NCI-H1048 (cell line): Measurements from ENCODE around the gene CACNG5.

Experiments
- DNase-seq: peaks from one replicate; lab custom pipeline; 2025; lab: John Stamatoyannopoulos, UW

The CACNG5 gene

DNA sequence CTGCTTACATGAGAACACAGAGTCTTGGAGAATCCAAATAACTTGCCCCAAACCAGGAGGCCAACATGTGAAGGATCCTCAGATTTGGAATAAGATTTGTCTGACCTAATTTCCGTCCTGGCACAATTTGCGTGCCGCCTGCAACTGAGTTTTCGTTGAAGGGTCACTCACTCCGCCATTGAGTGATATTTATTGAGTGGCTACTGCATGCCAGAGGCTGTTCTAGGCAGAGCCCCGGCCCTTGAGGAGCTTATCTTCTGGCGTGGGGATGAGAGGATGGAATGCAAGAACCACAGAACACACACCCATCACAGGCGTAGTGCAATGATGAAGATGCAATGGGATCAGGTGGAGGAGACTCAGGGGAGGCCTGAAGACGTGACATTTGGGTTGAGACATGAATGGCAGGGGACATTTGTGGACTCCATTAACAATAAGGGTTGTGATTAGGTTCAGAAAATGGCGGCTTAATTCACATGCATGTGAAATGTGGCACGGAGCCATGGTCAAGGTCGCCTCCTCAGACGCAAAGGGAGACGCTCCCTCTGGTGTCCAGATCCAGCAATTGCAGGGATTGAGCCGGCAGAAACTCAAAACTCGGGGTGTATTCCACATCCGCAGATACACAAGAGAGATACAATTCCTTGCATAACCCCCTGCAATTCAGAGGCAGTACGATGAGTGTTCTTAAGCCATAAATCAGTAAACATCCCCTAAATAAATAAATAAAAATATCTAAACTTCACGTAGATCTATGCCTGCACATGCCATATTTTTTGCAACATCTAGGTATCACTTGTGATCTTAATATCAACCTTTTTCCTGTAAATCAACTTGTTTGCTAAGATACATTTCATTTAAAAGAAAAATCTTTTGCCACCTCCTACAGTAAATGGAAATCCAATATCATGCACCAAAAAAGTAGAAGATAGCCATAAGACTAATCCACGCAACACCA is 71.7 kb downstream of the CACNG5 start:
- peak; percentile 74 for DNase-seq

DNA sequence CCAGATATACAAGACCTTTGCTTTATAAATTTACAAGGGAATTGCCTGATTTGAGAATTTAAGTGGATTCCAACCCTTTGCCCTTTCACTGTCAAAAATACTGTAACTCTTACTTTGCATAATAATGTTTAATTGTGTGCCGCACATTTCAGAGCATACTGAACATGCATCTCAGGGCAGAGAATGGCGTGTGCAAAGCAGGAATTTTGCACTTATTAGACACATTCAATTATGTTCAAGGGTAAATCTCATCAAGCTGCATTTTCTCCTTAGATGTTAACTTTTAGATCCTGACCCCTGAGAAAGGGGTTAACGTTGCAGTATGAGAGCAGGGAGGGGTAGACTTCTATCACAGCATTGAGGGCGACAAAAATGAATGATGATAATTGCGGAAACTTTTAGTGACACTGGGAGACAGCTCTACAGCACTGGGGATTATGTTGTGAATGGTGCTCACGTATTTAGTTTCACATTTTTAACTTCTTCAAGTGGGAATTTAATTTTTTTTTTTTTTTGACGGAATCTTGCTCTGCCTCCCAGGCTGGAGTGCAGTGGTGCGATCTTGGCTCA is 75.0 kb downstream of the CACNG5 start:
- DNase-seq, result no peak

DNA sequence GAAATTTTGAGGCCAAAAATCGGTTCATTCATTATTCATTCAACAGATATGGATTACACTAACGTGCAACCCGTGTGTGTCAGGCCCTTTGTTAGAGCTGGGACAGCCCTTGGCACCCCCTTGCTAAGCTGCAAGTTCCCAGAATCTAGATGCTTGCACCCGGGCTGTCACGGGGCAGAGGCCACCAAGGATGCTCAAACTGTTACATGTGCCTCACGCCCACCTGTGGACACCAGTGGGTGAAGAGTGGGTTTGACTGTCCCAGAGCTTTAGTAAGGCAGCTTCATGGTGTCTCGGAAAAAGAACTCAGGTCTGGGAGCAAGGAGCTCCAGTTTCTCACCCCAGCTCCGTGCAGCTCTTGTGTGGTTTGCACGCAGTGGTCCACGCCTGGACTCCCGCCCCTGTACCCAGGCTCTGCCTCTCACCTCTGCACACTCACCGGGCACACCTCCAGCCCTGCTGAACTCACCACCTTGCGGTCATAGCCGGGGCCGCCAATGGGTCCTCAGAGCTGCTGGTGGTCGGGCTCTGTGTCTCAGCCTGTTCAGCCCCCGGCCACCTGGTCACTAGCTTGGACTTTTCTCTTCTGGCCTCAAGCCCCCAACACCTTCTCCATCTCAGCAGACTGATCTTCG is 75.9 kb downstream of the CACNG5 start:
- no peak for DNase-seq

DNA sequence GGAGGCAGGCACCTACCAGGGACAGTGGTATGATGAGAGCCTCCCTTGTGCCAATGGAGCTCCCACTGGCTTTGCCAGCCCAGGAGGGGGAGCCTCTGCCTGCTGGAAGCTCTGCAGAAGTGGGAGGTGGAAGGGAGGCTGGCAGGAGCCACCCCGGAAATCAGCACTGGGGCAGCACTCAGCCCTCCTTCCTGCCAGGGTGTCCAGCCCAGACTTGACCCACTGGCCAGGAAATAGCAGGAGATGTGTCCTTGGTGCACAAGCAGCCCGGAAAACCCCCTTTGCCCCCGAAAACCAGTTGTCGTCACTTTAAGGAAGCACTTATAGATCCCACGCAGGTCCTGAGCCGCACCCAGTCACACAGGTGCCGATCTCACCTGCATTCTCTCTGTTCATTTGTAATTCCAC is 80.3 kb downstream of the CACNG5 start:
- DNase-seq, result no peak

DNA sequence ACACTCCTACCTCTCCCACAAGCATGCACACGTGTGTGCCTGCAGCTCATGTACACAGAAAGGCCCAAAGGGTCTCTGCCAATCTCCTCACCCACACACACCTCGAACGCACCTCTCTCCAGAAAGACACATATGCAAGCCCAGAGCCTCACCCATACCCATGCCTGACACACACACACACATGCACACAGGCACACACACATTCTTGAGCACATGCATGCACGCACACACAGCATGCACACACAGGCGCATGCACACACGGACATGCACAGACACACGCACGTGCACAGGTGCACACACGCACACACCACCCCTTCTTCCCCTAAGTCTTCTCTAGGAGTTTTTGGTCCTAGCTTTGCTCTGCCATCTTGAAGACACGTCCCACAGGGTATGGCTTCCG is 80.9 kb downstream of the CACNG5 start:
- DNase-seq, result no peak

DNA sequence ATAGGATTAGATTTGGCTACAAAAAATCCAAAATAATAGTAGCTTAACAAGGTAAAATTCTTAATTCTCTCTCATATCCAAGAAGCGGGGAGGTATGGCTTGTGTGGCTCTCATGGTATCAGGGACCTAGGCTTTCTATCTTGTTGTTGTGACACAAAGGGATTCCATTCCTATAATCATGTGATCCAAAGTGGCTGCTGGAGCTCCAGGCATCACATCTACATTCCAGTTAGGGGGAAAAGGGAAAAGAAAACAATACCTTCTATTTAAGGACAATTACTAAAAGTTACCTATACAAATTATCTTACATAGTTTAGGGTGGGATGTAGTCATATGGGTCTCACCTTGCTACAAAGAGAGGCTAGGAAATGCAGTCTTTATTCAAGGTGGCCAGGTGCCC is 82.0 kb downstream of the CACNG5 start:
- DNase-seq, result no peak

DNA sequence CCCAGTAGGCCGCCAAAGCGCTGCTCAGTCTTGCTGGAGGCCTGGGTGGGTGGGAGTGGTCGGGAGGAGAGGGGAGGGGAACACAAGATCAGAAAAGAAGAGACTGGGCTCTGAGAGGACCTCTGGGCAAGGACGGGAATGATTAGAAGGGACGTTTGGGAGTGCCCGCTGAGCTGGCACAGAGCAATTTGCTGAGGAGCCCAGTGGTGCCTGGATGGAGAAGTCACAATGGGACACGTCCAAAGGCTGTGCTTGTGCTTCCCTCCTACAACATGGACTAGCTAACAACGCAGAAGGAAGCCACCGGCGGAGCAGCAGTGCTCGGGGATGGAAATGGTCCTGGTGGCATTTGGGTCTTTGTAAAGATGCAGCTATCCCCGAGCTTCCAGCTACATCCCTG is 84.0 kb downstream of the CACNG5 start:
- DNase-seq, result no peak

DNA sequence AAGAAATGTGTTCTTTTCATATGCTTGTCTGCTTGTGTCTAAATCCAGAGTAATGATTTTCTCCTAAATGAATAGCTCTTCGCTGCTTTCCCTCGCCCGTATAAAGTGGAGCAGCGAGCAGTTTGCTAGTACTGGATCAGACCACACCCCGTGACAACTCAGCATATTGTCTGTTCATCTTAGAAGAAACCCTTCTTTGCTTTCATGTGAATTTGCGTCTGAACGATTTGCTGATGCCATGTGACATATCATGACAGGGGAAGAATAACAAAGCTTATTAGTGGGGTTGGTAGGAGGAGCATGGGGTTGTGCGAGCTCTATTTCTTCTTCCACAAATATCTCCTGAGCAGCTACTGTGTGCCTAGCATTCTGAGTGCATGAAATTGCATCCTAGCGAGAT is 85.5 kb downstream of the CACNG5 start:
- no peak for DNase-seq

DNA sequence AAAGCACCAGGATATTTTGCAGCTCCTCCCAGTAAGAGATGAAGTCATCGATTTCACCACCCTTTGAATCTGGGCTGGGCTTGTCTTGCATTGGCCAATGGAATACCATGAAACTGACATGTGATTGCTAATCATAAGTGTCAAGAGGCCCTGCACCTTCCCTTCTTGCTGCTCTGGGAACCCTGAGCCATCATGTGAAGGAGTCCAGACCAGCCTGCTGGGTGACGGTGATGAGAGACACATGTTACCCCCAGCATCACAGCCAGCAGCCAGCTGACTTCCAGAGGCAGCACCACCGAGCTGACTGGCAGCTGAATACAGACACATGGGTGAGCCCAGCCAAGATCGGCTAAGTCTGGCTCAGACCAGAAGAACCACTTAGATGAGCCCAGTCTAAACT is 86.0 kb downstream of the CACNG5 start:
- DNase-seq, result no peak

DNA sequence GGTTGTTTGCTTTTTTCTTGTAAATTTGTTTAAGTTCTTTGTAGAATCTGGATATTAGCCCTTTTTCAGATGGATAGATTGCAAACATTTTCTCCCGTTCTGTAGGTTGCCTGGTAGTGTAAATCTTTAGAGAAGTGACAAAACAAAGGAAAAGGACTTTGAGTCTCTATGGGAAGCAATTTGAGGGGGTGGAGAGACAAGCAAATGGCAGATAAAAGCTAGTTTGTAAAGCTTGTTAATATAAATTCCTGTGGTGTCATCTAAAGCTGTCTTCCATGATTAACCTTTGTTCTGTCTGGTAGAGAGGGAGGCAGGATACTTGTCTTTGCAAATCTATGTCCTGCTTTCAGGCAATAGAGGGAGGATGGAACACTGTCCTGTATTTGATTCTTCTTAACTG is 89.0 kb downstream of the CACNG5 start:
- no peak for DNase-seq

DNA sequence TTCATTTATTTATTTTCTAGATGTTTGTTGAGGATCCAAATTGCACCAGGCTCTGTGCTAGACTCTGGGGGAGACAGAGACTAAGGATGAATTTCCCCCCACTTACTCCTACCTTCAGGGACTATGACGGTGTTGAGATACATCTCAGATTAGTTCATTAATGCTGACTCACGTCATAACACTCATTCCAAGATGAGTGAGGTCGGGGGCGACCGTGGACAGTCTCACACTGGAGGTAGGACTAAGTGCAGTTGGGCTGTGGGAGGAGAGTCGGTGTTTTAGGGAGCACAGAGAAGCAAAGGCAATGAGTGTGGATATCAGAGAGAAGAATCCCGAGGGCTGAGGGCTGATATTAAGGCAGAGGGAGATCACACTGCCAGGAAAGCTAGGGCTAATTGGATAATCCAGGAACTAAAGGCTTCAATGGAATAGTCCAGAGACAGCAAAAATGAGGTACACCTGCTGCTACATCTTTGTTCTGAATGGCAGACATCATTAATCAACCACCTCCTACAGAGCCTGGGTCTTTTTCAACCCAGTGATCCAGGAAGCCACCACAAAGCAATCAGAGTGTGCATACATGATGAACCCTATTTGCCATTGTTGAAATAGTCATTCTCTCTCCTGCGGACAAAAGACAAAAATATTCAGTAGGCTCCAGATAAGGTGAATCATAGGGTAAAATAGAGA is 91.0 kb downstream of the CACNG5 start:
- DNase-seq, result no peak

DNA sequence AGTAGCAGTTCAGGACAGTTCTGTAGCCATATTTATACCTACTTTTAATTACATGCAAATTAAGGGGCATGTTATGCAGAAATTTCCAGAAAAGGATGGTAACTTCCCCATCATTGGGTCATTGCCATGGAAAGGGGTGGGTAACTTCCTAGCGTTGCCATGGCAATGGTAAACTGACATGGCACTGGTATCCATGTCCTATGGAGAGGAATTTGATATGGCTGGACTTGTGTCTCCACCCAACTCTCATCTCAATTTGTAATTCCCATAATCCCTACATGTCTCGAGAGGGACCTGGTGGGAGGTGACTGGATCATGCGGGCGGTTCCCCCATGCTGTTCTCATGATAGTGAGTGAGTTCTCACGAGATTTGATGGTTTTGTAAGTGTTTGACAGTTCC is 94.0 kb downstream of the CACNG5 start:
- DNase-seq, result no peak

DNA sequence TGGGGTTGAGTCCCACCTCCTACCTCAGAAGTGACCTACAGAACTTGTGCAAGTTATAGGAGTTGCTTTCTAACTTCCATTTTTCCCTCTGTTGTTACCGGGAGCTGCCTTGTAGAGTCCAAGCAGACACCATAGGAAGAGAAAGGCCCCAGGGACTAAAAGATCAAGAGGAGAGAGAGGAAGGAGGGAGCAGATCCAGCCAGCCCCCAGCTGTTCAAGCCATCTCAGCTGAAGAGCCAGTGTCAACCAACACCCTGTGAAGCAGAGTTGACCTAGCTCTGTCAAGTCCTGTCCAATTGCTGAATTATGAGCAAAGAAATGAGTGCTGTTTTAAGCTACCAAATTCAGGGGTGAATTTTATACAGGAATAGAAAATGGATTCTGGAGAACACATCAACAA is 94.7 kb downstream of the CACNG5 start:
- DNase-seq, result no peak

DNA sequence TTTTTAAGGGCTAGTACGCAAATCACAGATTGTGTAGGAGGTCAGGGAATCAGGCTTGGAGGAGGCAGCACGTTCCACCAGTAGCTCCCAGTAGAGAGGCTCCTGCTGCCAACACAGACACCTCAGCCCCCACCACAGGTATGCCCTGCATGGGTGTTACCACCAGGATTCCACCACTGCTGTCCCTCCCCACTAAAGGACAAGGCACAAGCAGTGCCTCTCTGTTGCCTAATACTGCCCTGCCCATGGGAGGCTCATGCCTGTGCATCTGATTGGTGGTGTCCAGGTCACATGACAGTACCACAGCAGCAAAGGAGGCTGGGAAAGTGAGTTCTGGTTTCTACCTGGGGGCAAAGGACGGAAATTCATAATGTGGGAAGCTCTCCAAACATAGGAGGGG is 96.0 kb downstream of the CACNG5 start:
- DNase-seq, result no peak

DNA sequence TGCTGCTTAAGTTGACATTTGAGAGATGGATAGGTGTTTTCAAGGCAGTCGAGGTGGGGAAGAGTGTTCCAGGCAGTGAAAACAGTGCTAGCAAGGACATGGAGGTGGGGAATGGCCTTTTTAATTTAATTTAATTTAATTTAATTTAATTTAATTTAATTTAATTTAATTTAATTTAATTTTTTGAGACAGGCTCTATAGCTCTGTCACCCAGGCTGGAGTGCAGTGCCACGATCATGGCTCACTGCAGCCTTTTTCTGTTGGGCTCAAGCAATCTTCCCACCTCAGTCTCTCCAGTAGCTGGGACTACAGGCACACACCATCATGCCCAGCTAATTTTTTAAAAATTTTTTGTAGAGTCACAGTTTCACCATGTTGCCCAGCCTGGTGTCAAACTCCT is 97.4 kb downstream of the CACNG5 start:
- DNase-seq, result no peak

DNA sequence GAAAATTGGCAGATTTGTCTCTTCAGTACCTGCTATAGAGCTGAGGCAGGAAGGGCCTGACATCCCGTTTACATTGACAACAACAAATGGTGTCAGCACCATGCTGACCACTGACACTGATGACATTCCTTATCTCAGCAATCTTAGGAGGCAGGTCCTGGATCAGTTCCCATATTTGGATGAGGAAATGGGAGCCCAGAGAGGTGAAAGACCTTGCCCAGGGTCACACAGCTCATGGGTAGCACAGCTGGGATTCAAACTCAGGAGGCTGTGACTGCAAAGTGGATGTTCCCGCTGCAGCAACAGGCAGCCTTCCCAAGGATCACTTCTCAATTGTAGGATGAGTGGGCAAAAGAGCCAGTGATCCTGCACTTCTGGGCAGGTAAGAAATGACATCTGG is 99.1 kb downstream of the CACNG5 start:
- no peak for DNase-seq
